ENCODE measurements around the gene DNASE1L1. TPM values are rescaled to one million over a fixed set of nuclear protein-coding genes. Genes with fewer than 3 reads are reported as not detected.

Gene DNASE1L1
- polyA plus RNA-seq, 10 donors, result 15.0 to 37.2 (median 32.3) TPM

GRCh38 chrX:154370300-154371016 lies 38.6 kb downstream of the DNASE1L1 start:
- DNase-seq, result peak in 2 of 3 donors; percentile 53 to 70

GRCh38 chrX:154369449-154370299 lies 39.4 kb downstream of the DNASE1L1 start:
- DNase-seq, result peak; percentile 88 to 95 (median 94)

- DNase-seq, result peak; percentile 59 to 83 (median 77)
Observed at GRCh38 chrX:154368630-154369448, 40.2 kb downstream of the DNASE1L1 start.

- DNase-seq, result no peak
Observed at GRCh38 chrX:154367474-154368308, 41.4 kb downstream of the DNASE1L1 start.

DNA sequence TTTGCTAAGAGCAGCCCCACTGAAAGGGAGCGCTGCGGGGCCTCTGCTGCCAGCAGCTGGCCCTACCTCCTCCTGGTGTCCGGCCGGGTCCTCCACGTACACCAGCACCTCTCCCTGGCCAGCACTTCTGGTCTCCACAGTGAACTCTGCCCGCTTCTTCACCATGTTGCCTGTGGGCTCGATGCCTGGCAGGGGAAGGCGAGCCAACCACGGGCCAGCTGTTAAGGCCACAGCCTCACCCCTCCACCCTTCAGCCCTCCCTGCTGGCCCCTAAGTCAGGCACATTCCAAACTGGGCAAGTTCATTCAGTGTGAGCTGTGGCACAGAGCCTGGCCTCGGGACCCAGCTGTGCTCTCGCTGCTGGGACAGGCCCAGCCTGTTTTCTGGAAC lies 42.4 kb downstream of the DNASE1L1 start:
- peak in 1 of 3 donors; percentile 38 for DNase-seq

DNA sequence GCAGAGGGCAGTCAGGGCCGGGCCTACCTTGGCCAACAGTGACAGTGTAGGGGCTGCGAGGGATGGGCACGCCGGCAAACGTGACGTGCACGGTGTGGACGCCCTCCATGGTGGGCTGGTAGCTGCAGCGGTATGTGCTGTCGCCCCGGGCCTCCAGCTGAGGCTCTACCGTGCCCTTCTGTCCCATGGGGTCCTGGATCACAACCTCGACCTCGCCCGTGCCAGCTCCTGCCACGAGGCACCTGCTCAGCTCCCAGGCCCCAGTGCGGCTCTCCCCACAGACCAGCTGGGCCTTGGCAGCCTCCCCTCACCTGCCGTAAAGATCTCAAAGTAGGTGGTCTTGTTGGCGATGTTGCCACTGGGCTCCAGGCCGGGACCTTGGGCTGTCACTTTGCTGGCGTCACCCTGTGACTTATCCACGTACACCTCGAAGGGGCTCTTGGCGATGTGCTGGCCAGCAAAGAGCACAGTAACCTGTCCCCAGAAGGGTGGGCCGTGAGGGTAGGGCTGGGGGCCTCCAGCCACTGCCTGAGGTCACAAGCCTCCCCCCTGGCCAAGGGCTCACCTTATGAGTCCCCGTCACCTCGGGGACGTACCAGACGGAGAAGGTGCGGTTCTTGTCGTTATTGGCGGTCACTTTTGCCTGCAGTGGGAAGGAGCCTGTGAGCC lies 42.9 kb downstream of the DNASE1L1 start:
- DNase-seq, result no peak

DNA sequence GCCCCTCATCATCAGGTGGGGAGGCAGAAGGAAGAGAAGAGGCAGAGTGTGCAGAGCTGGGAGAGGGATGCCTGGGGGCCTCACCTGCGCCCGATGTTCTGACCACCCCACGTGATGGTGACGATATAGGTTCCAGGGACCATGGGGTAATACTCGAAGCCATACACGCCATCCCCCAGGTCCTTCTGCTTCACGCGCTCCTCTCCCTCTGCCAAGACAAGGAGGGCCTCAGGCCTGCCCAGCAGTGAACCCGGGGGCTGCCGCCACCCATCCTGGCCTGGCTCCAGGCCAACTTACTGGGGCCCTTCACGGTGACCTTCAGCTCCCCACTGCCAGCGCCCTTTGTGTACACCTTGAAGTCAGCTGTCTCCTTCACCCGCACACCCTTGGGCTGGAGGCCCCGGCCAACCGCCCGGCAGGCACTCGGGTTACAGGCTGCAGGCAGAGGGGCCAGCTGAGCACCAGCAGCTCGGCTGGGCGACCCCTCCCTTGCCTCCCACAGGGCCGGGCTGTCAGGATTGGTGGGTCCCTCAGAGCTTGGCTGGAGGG lies 43.9 kb downstream of the DNASE1L1 start:
- no peak for DNase-seq

DNA sequence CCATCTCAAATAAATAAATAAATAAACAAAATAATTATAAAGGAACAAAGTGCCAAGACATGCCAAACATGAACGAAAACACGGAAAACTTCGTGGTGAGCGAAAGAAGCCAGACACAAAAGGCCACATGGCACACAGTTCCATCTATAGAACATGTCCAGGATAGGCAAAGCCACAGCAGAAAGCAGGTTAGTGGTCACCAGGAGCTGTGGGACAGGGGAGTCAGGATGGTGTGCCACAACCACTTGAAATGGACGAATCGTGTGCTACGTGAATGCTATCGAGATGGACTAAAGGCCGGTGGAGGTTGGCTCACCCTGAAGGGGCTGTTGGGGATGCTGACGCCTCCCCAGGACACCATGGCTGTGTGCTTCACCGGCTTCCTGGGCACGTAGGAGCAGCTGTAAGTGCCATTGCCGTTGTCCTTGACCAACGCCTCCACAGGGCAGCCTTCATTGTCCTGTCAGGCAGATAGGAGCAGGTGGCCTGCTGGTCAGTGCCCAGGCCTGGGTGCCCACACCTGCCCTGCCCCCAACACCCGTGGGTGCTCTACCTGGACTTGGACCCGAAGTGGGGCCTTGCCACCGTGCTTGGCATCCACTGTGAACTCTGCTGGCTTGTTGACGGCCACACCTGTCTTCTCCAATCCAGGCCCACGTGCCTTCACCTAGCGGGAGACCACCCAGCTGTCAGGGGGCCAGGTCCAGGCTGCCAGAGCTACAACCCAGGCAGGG lies 45.2 kb downstream of the DNASE1L1 start:
- DNase-seq, result no peak

DNA sequence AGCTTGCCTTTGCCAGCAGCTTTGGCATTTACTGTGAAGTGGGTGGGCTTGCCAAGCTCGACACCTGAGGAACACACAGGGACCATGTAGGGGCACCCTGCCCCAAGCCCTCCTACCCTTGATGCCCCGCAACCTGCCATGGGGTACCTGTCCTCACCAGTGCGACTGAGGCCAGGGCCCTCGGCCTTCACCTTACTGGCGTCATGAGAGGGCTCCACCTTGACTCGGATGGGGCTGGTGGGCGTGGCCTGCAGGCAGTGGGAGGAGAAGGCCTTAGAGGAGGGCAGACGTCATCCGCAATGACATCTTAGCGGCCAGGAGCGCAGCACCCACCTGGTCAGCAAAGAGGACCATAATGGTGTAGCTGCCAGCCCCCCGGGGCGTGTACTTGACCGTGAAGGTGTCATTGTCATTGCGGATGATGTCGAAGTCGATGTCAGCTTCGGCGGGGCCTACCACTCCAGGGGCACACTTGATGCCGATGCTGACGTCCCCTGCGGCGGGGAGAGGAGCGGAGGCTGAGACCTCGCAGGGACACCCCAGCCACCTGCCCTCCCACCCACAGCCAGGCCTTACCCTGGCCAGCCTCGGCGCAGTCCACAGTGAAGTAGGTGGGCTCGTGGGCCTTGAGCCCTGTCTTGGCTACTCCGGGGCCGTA lies 46.8 kb downstream of the DNASE1L1 start:
- DNase-seq, result no peak

GRCh38 chrX:154360155-154360713 lies 48.8 kb downstream of the DNASE1L1 start:
- DNase-seq, result no peak

- DNase-seq, result no peak
Observed at GRCh38 chrX:154359362-154360154, 49.5 kb downstream of the DNASE1L1 start.

GRCh38 chrX:154358829-154359228 lies 50.2 kb downstream of the DNASE1L1 start:
- no peak for DNase-seq

- no peak for DNase-seq
Observed at GRCh38 chrX:154358011-154358410, 51.0 kb downstream of the DNASE1L1 start.

DNA sequence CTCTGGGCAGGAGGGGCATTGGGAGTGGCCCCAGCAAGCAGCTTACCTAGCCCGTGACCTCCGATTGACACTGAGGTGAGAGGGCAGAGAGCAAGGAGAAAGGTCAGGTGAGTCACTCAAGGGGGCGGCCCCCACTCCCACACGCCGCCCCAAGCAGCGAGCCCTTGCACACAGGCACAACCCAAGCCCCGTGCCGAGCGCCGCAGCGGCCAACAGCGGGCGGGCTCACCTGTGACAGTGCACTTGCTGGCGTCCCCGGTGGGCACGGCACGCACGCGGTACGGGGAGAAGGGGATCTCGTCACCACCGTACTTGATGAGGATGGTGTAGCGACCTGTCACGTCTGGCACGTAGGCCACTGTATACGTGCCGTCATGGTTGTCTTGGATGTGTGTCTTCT lies 51.8 kb downstream of the DNASE1L1 start:
- no peak for DNase-seq

- DNase-seq, result no peak
Observed at GRCh38 chrX:154356596-154356995, 52.5 kb downstream of the DNASE1L1 start.

DNA sequence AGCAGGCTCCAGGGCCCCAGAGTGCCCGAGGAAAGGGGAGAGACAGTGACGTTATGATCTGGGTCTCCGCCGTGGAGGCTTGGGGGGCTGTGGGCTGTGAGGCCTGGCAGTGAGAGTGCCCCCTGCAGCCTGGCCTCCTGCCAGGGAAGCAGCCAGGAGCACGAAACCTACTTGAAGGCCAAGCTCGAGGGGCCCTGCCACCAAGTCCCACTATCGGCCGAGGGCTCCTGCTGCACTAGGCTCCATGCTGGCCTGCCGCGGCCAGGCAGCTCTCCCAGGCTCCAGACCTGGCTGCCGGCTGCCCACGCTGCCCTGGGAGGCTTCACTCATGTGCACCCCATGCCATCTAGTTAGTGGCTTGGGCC lies 53.3 kb downstream of the DNASE1L1 start:
- DNase-seq, result no peak

DNA sequence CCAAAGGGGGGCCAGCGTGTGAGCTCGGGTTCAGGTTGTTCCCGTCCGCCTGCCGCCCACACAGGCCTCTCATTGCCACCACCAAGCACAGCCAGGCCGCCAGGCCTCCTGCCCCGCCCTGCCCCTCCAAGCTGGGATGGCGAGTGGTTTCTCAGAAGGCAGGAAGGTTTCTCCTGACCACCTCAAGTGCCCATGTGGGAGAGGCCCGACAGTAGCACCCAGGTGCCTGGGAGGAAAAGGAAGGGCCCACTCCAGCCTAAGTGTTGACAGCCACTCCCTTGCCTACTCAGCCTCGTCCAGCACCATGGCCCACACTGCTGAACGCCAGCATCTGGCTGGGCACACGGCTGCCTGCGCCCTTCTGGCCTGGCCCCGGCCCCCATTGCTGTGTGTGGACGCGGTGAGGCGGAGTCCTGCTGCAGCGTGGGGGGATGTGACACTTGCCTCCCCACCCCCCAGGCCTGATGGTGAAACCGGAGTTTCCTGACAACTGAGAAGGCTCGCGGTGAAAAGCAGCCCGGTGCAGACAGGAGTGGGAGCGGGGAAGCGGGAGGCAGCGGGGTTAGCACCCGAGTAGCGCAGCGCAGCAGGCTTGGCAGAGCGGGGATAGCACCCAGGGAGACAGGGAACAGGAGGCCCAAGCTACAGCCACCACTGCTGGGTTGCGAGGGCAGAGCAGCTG lies 53.8 kb downstream of the DNASE1L1 start:
- DNase-seq, result no peak

Measured in muscle of back (tissue), 11 donors.